GM21717 (cell line): Measurements from ENCODE around the gene HIBCH.
"Not testable (repeated sequence)": the region's sequence is repeated elsewhere in the genome, so short reads cannot be mapped to it uniquely, and the experiment has no call there.

ENCODE experiments used
- ATAC-seq: cut with Tn5 transposase; IDR thresholded peaks from one replicate; pipeline ENCODE4 v1.9.1; 2021; ENCODE audit warnings: mild to moderate bottlenecking, moderate library complexity; ENCODE audit not compliant: unreplicated experiment

Gene HIBCH

GRCh38 chr2:190254063-190254850, 65.4 kb downstream of the HIBCH start:
- ATAC-seq = no peak

GRCh38 chr2:190250421-190250820, 69.2 kb downstream of the HIBCH start:
- ATAC-seq = no peak

- no peak for ATAC-seq
Measured at GRCh38 chr2:190235551-190236075, 84.0 kb downstream of the HIBCH start.

GRCh38 chr2:190235101-190235500, 84.5 kb downstream of the HIBCH start:
- no peak for ATAC-seq

GRCh38 chr2:190223989-190224388, 95.6 kb downstream of the HIBCH start:
- ATAC-seq = not testable (repeated sequence)

GRCh38 chr2:190222745-190223144, 96.9 kb downstream of the HIBCH start:
- not testable (repeated sequence) for ATAC-seq

- ATAC-seq = no peak
Measured at GRCh38 chr2:190221429-190221828, 98.2 kb downstream of the HIBCH start.

GRCh38 chr2:190219186-190219585, 100.4 kb downstream of the HIBCH start:
- ATAC-seq = no peak

- ATAC-seq = no peak
Measured at GRCh38 chr2:190217616-190218015, 102.0 kb downstream of the HIBCH start.

GRCh38 chr2:190216829-190217228, 102.8 kb downstream of the HIBCH start:
- ATAC-seq = no peak

GRCh38 chr2:190215620-190216019, 104.0 kb downstream of the HIBCH start:
- no peak for ATAC-seq

- ATAC-seq = no peak
Measured at GRCh38 chr2:190214426-190215194, 105.0 kb downstream of the HIBCH start.

- ATAC-seq = no peak
Measured at GRCh38 chr2:190213441-190214335, 105.9 kb downstream of the HIBCH start.

GRCh38 chr2:190210471-190210870, 109.2 kb downstream of the HIBCH start:
- no peak for ATAC-seq

GRCh38 chr2:190209559-190209958, 110.1 kb downstream of the HIBCH start:
- ATAC-seq = no peak

- no peak for ATAC-seq
Measured at GRCh38 chr2:190207930-190208329, 111.7 kb downstream of the HIBCH start.

- no peak for ATAC-seq
Measured at GRCh38 chr2:190205657-190206056, 114.0 kb downstream of the HIBCH start.

- ATAC-seq = no peak
Measured at GRCh38 chr2:190202604-190203003, 117.0 kb downstream of the HIBCH start.

- no peak for ATAC-seq
Measured at GRCh38 chr2:190202018-190202417, 117.6 kb downstream of the HIBCH start.

GRCh38 chr2:190200603-190201002, 119.0 kb downstream of the HIBCH start:
- ATAC-seq = no peak

GRCh38 chr2:190199530-190199929, 120.1 kb downstream of the HIBCH start:
- no peak for ATAC-seq
